Measurements from ENCODE around the gene PLEKHA7.
A peak's percentile ranks its signal among the peaks of the same experiment; 100 is the strongest.

Gene PLEKHA7

GRCh38 chr11:16859651-16860050 lies 154.6 kb downstream of the PLEKHA7 start:
- H3K27ac ChIP-seq: no peak overlapping the region; the same call in 1 of the 2 replicates
- no peak for TF ChIP-seq ZFX (IDR thresholded peaks at IDR 0.05)
- TF ChIP-seq CTCF (conservative IDR thresholded peaks at IDR 0.05): no peak

GRCh38 chr11:16857186-16857585 lies 157.0 kb downstream of the PLEKHA7 start:
- no peak overlapping the region for H3K27ac ChIP-seq
- TF ChIP-seq CTCF (conservative IDR thresholded peaks at IDR 0.05) (no peak), ZFX (IDR thresholded peaks at IDR 0.05) (no peak)

- H3K27ac ChIP-seq: no peak overlapping the region
- no peak for TF ChIP-seq ZFX (IDR thresholded peaks at IDR 0.05)
- no peak for TF ChIP-seq CTCF (conservative IDR thresholded peaks at IDR 0.05)
Measured at GRCh38 chr11:16856022-16856471, 158.2 kb downstream of the PLEKHA7 start.

GRCh38 chr11:16854979-16855378 lies 159.2 kb downstream of the PLEKHA7 start:
- H3K27ac ChIP-seq: peak overlapping the region; percentile 64
- TF ChIP-seq CTCF (conservative IDR thresholded peaks at IDR 0.05): no peak
- no peak for TF ChIP-seq ZFX (IDR thresholded peaks at IDR 0.05)

- TF ChIP-seq ZFX (IDR thresholded peaks at IDR 0.05) (no peak), CTCF (conservative IDR thresholded peaks at IDR 0.05) (no peak)
- H3K27ac ChIP-seq: peak overlapping the region; percentile 64
Measured at GRCh38 chr11:16853859-16854258, 160.4 kb downstream of the PLEKHA7 start.

- TF ChIP-seq ZFX (IDR thresholded peaks at IDR 0.05) (no peak), CTCF (conservative IDR thresholded peaks at IDR 0.05) (no peak)
- H3K27ac ChIP-seq: peak overlapping the region; percentile 64
Measured at GRCh38 chr11:16853266-16853665, 160.9 kb downstream of the PLEKHA7 start.

- H3K27ac ChIP-seq: no peak overlapping the region
- TF ChIP-seq CTCF (conservative IDR thresholded peaks at IDR 0.05) (no peak), ZFX (IDR thresholded peaks at IDR 0.05) (no peak)
Measured at GRCh38 chr11:16846305-16846704, 167.9 kb downstream of the PLEKHA7 start.
